HG03108 (cell line): ENCODE data around the gene THSD7B.
"Not testable (repeated sequence)": the region's sequence is repeated elsewhere in the genome, so short reads cannot be mapped to it uniquely, and the experiment has no call there.

Experiments
- ATAC-seq: cut with Tn5 transposase; IDR thresholded peaks from one replicate; pipeline ENCODE4 v1.9.1; 2021; ENCODE audit warnings: moderate library complexity; ENCODE audit not compliant: unreplicated experiment

THSD7B gene

GRCh38 chr2:137658433-137658832 is 893.1 kb downstream of the THSD7B start:
- ATAC-seq, result no peak

DNA sequence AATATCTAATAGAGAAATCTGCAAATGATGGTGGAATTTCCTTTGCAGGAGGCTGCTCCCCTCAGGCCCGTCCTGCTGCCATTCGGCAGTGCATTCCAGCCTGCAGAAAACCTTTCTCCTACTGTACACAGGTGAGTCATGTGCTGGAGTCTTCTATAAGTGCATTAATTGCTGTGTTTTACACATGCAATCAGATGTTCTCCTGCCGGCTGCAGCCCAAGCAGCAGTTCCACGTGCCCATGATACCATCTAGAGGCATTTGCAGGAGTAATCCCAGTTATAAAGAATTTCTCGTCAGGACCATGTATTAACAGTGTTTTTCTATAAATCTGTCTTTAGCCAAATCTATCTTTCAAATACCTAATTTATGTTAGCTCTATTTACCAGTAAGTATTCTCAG is 894.3 kb downstream of the THSD7B start:
- ATAC-seq, result no peak

DNA sequence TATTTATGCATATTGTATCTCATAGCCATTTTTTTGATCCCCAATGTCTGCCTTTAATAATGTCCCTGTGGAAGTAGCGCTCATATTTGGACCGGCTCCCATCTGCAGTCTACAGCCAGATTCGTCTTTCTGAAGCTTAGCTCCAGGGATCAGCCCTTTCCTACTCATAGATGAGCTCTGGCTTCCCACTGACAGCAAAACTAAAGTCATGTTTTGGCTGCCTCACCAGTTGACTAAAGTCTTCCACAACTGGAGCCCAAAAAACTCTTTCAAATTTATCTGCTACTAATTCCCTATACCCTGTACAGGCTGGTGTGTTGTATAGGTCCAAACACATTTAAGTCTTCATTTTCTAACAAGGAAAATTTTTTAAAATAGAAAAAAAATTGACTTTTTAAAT is 904.8 kb downstream of the THSD7B start:
- no peak for ATAC-seq

- ATAC-seq, result no peak
These were observed 907.7 kb downstream of the THSD7B start for GRCh38 chr2:137672989-137673552.

GRCh38 chr2:137674991-137675390 is 909.6 kb downstream of the THSD7B start:
- no peak for ATAC-seq

GRCh38 chr2:137675584-137676327 is 910.4 kb downstream of the THSD7B start:
- ATAC-seq, result no peak

- ATAC-seq, result no peak
These were observed 911.0 kb downstream of the THSD7B start for GRCh38 chr2:137676346-137676745.

DNA sequence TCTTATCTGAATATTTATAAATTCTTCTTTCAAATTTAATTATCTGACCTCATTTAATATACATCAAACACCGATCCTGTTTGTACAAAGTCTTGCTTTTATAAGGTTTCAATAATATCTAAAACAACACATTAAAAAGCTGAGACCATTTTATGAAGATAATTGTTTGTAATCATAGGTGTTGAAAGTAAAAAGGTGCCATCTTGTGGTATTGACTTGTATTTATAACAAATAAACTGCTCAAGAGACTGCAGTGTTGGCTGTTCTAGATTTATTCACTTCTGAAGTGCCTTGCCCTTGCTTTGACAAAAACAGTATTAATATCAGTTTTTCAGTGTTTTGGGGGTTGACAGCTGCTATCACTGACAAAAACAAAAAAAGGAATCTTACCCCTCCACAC is 912.1 kb downstream of the THSD7B start:
- ATAC-seq, result no peak

DNA sequence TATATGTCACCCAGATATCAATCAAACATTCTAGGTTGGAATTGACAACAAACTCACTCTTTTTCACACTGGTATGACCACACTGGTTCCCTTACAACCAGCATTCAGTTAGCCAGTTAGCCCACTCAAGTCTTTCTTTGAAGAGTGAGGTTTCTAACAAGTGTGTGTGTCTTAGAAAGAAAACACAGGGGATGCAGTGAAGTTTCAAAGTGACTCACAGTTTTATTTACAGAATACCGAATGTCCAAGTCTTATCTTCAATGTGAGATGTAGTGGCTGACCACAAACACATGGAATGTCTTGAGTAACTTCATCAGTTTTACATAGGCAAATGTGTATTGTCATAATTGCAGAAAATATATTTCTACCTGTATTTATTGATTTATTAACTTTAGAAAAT is 924.2 kb downstream of the THSD7B start:
- ATAC-seq, result no peak

DNA sequence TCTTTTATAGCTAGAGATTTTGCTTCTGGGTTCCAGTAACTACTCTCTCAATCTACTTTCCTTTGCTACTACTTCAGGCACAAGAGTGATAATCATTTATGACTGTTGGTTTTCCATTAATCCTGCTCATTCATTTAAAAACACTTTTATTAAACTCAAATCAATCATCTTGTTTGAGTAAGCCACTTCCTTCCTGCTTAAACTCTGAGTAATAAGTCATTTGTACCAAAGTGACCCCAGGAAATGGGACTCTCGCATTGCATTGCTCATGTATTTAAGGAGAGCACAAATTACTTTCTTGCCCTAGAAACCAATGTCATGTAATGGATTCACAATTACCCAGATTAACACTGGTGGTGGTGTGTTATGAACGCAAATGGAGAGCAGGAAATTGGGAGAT is 928.2 kb downstream of the THSD7B start:
- ATAC-seq, result no peak

GRCh38 chr2:137696916-137697315 is 931.6 kb downstream of the THSD7B start:
- no peak for ATAC-seq

DNA sequence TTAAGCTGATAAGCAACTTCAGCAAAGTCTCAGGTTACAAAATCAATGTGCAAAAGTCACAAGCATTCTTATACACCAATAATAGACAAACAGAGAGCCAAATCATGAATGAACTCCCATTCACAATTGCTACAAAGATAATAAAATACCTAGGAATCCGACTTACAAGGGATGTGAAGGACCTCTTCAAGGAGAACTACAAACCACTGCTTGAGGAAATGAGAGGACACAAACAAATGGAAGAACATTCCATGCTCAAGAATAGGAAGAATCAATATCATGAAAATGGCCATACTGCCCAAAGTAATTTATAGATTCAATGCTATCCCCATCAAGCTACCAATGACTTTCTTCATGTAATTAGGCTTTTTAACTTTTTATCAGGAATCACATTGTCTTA is 934.9 kb downstream of the THSD7B start:
- not testable (repeated sequence) for ATAC-seq

DNA sequence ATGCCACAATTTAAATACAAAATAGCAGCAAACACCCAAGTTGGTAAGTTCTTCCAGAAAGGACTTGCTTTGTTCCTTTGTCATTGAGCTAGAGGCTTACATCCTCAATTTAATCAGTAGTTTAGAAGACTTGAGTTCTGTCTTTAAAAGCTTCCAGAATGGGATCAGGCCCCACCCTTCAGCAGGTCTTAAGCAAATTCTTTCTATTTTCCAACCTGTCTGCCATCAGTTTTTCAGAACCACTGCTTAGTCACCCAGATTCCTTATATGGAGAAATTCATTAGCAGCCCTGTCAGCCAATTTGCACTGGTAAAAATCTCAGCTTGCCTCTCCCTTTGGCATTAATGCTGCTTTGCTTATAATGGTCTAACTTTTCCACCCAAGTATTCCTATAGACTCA is 935.3 kb downstream of the THSD7B start:
- no peak for ATAC-seq

- ATAC-seq, result no peak
These were observed 940.0 kb downstream of the THSD7B start for GRCh38 chr2:137705296-137705695.

GRCh38 chr2:137706786-137707613 is 941.7 kb downstream of the THSD7B start:
- ATAC-seq, result no peak

GRCh38 chr2:137708311-137708710 is 943.0 kb downstream of the THSD7B start:
- no peak for ATAC-seq

- no peak for ATAC-seq
These were observed 950.4 kb downstream of the THSD7B start for GRCh38 chr2:137715731-137716191.

- no peak for ATAC-seq
These were observed 953.4 kb downstream of the THSD7B start for GRCh38 chr2:137718786-137719185.

- no peak for ATAC-seq
These were observed 956.4 kb downstream of the THSD7B start for GRCh38 chr2:137721733-137722132.

- no peak for ATAC-seq
These were observed 959.6 kb downstream of the THSD7B start for GRCh38 chr2:137724912-137725311.
